GM23248 (cell line): ENCODE data around the gene AGR2. TPM values are rescaled to one million over a fixed set of nuclear protein-coding genes. Genes with fewer than 3 reads are reported as not detected.

Source experiments
- DNase-seq: peaks from one replicate; pipeline ENCODE4 v3.0.0-alpha.2; 2015
- H2AFZ ChIP-seq: fragments of 200-600 bp; sonication (generic); 2 replicates; pipeline ENCODE4 v1.6.1; 2016; ENCODE audit warnings: antibody characterized with exemption
- H3F3A ChIP-seq: fragments of 200-600 bp; sonication (generic); 2 replicates; pipeline ENCODE4 v1.6.1; 2016; ENCODE audit warnings: mild to moderate bottlenecking, antibody characterized with exemption, mixed run types; ENCODE audit not compliant: insufficient read depth
- H3K27ac ChIP-seq: fragments of 200-600 bp; sonication (generic); 2 replicates; pipeline ENCODE4 v1.5.1; 2016; ENCODE audit warnings: mild to moderate bottlenecking
- H3K27me3 ChIP-seq: fragments of 200-600 bp; sonication (generic); replicated peaks from 2 replicates; pipeline ENCODE4 v1.6.1; 2016; ENCODE audit warnings: mild to moderate bottlenecking; ENCODE audit not compliant: insufficient read depth
- H3K36me3 ChIP-seq: fragments of 200-600 bp; sonication (generic); 2 replicates; pipeline ENCODE4 v1.6.1; 2016; ENCODE audit warnings: low read depth, mild to moderate bottlenecking
- H3K4me1 ChIP-seq: fragments of 200-600 bp; sonication (generic); 2 replicates; pipeline ENCODE4 v1.6.1; 2016; ENCODE audit warnings: mild to moderate bottlenecking; ENCODE audit not compliant: insufficient read depth
- H3K4me2 ChIP-seq: fragments of 200-600 bp; sonication (generic); one replicate; pipeline ENCODE4 v1.6.1; 2016; ENCODE audit warnings: mild to moderate bottlenecking; ENCODE audit not compliant: unreplicated experiment
- H3K4me3 ChIP-seq: fragments of 200-600 bp; sonication (generic); 2 replicates; pipeline ENCODE4 v1.5.1; 2016; ENCODE audit warnings: mild to moderate bottlenecking
- H3K79me2 ChIP-seq: fragments of 200-600 bp; sonication (generic); 2 replicates; pipeline ENCODE4 v1.6.1; 2016; ENCODE audit warnings: mild to moderate bottlenecking; ENCODE audit not compliant: insufficient read depth
- H3K9ac ChIP-seq: fragments of 200-600 bp; sonication (generic); 2 replicates; pipeline ENCODE4 v1.6.1; 2016; ENCODE audit warnings: mild to moderate bottlenecking
- H3K9me2 ChIP-seq: fragments of 200-600 bp; sonication (generic); 2 replicates; pipeline ENCODE4 v1.6.1; 2016; ENCODE audit warnings: mixed run types, mild to moderate bottlenecking, moderate library complexity; ENCODE audit not compliant: insufficient read depth
- H3K9me3 ChIP-seq: fragments of 200-600 bp; sonication (generic); one replicate; pipeline ENCODE4 v1.6.1; 2017; ENCODE audit warnings: low read depth
- H4K20me1 ChIP-seq: fragments of 200-600 bp; sonication (generic); 2 replicates; pipeline ENCODE4 v1.6.0; 2016; ENCODE audit not compliant: insufficient read depth
- EZH2 ChIP-seq: fragments of 200-600 bp; sonication (generic); IDR thresholded peaks from 2 replicates; pipeline ENCODE4 v1.6.1; 2018; ENCODE audit warnings: antibody characterized with exemption, mild to moderate bottlenecking; ENCODE audit not compliant: insufficient read depth, poor library complexity, severe bottlenecking
- EZH2phosphoT487 ChIP-seq: fragments of 200-600 bp; sonication (generic); IDR thresholded peaks from 2 replicates; pipeline ENCODE4 v1.6.1; 2018; ENCODE audit warnings: antibody characterized with exemption, moderate library complexity, mild to moderate bottlenecking, low read depth; ENCODE audit not compliant: insufficient read depth
- WGBS, 2 experiments: methylation state at CpG; one replicate each; pipeline ENCODE4 v1.1.6; 2015 to 2017; ENCODE audit warnings: low lambda C conversion rate in 2 of 2, low coverage in 1 of 2; ENCODE audit errors: missing lambda C conversion rate in 2 of 2; 5-methylcytosine and 5-hydroxymethylcytosine counted together
- in situ Hi-C: fragments of 300-500 bp; cut with MboI; formaldehyde crosslinking; loops from 2 replicates; pipeline ENCODE4 v1.15.0; 2020
- polyA plus RNA-seq: library from polyadenylated mRNA; unstranded; fragments of >200 nt; fragmentation: Nextera tagmentation; extraction: Ambion mirVana; gene quantifications from 2 replicates; pipeline ENCODE4 v1.2.1, GENCODE V29; 2016
- total RNA-seq: library from RNA; depleted of rRNA; stranded (reverse); fragments of >200 nt; shearing (Covaris generic); gene quantifications from 2 replicates; pipeline ENCODE4 v1.2.3, GENCODE V29; 2014

The AGR2 gene
- total and polyA plus RNA-seq, 2 experiments from 2014 or later, result not detected

- Histone ChIP-seq H2AFZ (no peak overlapping the region), H3K79me2 (no peaks in the 10 kb centered on the region), H4K20me1 (no peaks in the 10 kb centered on the region), H3K27me3 (no peaks in the 10 kb centered on the region), H3K36me3 (no peaks in the 10 kb centered on the region), H3K4me1 (no peaks in the 10 kb centered on the region), H3K9me2 (no peaks in the 10 kb centered on the region), H3F3A (no peaks in the 10 kb centered on the region), H3K4me2 (no peak overlapping the region), H3K9me3 (no peaks in the 10 kb centered on the region), H3K9ac (no peak overlapping the region), H3K27ac (no peak overlapping the region), H3K4me3 (no peak overlapping the region)
- TF ChIP-seq EZH2, result no peak
- no peak for TF ChIP-seq EZH2phosphoT487
- no peak for DNase-seq
- WGBS, 2 experiments, result 71 to 73% methylated on average over 12 of the region's 12 CpGs
- in situ Hi-C loops, result no loop called here
Observed at GRCh38 chr7:16849296-16850148, 44.7 kb upstream of the AGR2 start.

GRCh38 chr7:16847381-16847860 is 42.6 kb upstream of the AGR2 start:
- H4K20me1 ChIP-seq, result no peaks in the 10 kb centered on the region
- H3K9ac ChIP-seq, result no peak overlapping the region
- no peaks in the 10 kb centered on the region for H3F3A ChIP-seq
- no peaks in the 10 kb centered on the region for H3K27me3 ChIP-seq
- in situ Hi-C loops, result no loop called here
- TF ChIP-seq EZH2 (no peak), EZH2phosphoT487 (no peak)
- no peak overlapping the region for H2AFZ ChIP-seq
- no peak for DNase-seq
- H3K4me3 ChIP-seq, result no peak overlapping the region
- no peak overlapping the region for H3K4me2 ChIP-seq
- H3K36me3 ChIP-seq, result no peaks in the 10 kb centered on the region
- no peaks in the 10 kb centered on the region for H3K4me1 ChIP-seq
- WGBS, 2 experiments, result 70 to 75% methylated on average over 6 of the region's 6 CpGs
- H3K79me2 ChIP-seq, result no peaks in the 10 kb centered on the region
- H3K9me2 ChIP-seq, result no peaks in the 10 kb centered on the region
- no peak overlapping the region for H3K27ac ChIP-seq
- no peaks in the 10 kb centered on the region for H3K9me3 ChIP-seq

- TF ChIP-seq EZH2 (no peak), EZH2phosphoT487 (no peak)
- Histone ChIP-seq H3K4me2 (no peak overlapping the region), H3K9me2 (no peaks in the 10 kb centered on the region), H3K4me3 (no peak overlapping the region), H3K9ac (no peak overlapping the region), H3F3A (no peaks in the 10 kb centered on the region), H3K27me3 (no peaks in the 10 kb centered on the region), H3K36me3 (no peaks in the 10 kb centered on the region), H2AFZ (no peak overlapping the region), H3K79me2 (no peaks in the 10 kb centered on the region), H3K27ac (no peak overlapping the region), H3K4me1 (peaks cover 3% of the 10 kb centered on the region; the same call in 1 of the 2 replicates), H4K20me1 (no peaks in the 10 kb centered on the region), H3K9me3 (no peaks in the 10 kb centered on the region)
- DNase-seq, result no peak
- 15 to 26% methylated on average over 2 of the region's 2 CpGs for WGBS, 2 experiments
- in situ Hi-C loops, result no loop called here
Observed at GRCh38 chr7:16846601-16847165, 41.9 kb upstream of the AGR2 start.

- Histone ChIP-seq H3K9me3 (no peaks in the 10 kb centered on the region), H2AFZ (no peak overlapping the region), H3K27ac (no peak overlapping the region), H3K79me2 (no peaks in the 10 kb centered on the region), H3K4me2 (no peak overlapping the region), H3K27me3 (no peaks in the 10 kb centered on the region), H3K4me3 (no peak overlapping the region), H3K4me1 (peaks cover 3% of the 10 kb centered on the region), H3K9ac (no peak overlapping the region), H4K20me1 (no peaks in the 10 kb centered on the region), H3F3A (peaks cover under 1% of the 10 kb centered on the region; the same call in 1 of the 2 replicates), H3K9me2 (no peaks in the 10 kb centered on the region), H3K36me3 (no peaks in the 10 kb centered on the region)
- TF ChIP-seq EZH2phosphoT487 (no peak), EZH2 (no peak)
- no peak for DNase-seq
- in situ Hi-C loops, result no loop called here
Observed at GRCh38 chr7:16845746-16846145, 40.9 kb upstream of the AGR2 start.
